GM18873 (cell line): Measurements from ENCODE around the gene KCTD11.
A peak's percentile ranks its signal among the peaks of the same experiment; 100 is the strongest.
"Not testable (repeated sequence)": the region's sequence is repeated elsewhere in the genome, so short reads cannot be mapped to it uniquely, and the experiment has no call there.

ENCODE experiments used
- ATAC-seq: cut with Tn5 transposase; IDR thresholded peaks from one replicate; pipeline ENCODE4 v1.9.1; 2021; ENCODE audit warnings: mild to moderate bottlenecking, moderate library complexity, moderate number of reproducible peaks; ENCODE audit not compliant: unreplicated experiment, low FRiP score

KCTD11 gene

DNA sequence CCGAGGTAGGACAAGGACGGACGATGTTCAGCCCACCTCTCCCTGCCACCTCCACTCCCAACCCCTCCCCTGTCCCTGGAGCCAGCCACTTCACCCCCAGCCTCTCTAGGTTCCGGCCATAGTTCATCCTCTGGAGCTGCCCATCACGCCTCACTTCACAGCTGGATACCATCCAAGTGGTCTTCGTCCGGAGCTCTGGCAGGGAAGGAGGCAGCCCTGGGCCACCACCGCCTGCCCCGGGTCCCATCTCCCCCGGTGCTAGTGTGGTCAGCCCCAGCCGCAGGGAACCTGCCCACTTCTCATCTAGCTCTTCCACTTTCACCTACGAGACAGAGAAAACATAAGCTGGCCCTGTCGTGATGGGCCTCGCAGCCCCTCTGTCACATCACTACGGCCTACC lies 30.5 kb upstream of the KCTD11 start:
- ATAC-seq, result no peak

DNA sequence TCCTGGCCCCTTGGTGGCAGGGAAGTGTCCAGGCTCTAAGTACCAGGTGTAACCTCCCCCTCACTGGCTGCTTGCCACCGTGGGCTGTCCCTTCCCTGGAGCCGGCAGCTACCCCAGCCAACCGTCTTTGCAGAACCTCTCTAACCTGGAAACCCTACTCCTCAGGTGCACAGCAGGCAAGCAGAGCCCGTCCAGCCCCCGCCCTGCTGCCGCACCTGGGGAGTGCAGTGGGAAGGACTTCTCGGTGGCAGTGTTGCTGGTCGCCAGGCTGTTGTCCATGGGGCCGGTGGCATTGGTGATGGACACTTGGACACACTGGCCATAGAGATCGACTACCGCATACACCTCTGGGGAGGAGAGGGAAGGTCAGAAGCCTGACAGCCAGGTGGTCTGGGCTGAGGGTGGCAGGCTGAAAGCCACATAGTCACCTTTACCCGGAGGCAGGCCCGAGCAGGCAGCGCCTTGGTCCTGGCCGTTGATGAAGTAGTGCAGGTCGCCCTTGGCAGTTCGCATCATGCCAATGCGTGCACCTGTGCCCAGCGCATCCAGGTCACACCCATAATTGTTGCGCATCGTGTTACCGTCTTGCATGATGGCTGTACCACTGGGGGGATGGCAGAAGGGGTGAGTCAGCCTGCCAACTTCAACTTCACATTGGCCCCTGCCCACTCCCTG lies 29.3 kb upstream of the KCTD11 start:
- ATAC-seq, result no peak

DNA sequence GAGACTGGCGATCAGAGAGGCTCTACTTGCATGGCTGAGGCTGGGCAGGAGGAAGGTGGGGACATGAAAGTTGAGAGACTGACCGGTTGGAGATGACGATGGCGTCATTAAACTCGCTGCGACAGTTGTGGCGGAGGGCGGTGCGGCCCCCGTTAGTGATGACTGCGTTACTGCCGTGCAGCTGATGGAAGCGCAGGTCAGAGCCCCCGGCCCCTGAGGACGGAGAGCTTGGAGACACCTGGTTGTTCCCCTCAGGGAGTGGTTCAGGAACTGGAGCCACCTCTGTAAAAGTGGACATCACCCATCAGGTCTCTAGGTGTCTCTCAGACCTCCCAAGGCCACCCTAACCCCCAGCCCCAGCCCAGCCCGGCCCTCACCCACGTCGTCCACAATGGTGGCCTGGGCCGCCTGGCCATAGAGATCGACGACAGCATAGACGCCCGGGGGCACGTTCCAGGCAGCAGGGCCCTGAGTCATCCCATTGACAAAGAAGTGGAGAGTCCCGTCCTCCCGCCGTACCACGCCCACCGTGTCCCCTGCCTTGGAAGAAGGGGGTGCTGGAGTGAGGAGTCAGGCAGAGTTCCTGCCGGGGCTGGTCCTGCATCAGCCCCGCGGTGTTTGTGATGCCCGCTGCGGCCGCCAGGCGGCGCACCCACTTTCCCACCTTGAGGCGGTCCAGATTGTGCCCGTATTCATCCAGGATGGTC lies 28.1 kb upstream of the KCTD11 start:
- no peak for ATAC-seq

DNA sequence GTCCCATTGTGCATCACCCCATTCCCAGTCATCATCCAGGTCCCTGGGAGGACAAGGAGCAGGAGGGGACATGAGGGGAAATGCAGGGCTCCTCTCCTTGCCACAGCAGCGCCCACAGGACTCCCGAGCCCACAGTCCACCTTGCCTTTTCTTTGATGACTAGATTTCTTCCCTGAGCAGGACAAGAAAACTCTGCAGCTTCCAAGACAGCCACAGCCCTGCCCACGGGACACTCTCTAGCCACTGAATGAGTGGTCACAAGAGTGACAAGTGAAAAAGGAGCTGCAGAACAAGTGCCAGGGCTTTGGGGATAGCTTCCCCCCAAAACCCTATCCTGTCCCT lies 27.6 kb upstream of the KCTD11 start:
- no peak for ATAC-seq

DNA sequence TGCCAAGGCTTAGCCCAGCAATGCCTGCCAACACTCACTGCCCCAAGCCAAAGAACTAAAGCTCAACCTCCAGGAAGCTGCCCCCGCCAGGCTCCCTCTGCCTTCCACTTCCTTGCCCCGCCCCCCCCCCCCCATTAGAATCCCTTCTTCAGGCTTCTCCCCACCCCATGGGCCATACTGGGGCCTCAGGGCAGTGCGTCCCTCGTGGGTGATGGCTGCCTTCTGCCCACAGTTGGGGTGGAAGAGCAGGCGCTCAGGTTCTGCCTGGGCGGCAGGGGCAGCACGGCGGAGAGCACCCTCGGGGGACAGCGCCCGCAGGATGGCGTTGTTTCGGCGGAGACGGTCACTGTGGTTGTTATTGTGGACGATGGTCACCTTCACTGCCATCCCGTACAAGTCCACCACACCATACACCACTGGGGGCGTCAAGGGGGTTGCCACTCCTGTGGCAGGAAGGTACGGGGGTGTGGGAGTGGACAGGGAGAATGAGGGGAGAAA lies 26.9 kb upstream of the KCTD11 start:
- no peak for ATAC-seq

DNA sequence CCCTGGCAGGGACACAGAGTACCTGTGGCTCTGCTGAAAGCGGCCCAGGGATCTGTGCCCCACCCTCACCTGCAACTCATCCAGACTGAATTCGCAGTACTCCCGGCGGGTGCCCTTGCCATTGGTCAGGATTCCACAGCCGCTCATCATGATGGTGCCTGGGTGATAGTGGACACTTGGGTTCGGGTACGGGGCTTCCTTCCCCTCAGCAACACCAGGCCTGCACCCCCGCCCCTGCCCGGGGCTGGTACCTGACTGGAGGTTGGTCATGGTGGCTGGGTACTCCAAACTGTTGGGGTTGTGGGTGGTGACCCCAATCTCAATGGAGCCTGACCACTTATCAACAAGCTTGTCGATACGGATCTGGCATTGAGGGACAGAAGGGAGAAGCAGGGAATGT lies 25.8 kb upstream of the KCTD11 start:
- no peak for ATAC-seq

DNA sequence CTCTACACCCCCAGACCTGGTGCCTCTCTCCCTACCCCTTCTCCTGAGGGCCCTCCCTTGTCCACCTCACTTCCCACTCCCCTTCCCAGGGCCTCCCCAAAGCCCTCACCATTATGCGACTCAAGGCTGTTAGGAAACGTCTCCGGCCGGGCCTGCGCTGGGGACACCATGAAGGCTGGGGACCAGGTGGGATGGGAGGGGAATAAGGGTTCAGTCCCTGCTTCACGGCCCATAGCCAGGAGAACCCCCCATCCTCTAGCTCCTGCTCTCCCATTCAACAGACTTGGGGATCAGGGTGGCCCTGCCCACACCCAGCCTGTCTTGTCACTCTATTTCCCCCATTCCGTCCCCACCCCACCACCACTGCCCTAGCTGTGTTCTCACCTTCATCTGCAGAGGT lies 24.9 kb upstream of the KCTD11 start:
- ATAC-seq, result no peak

DNA sequence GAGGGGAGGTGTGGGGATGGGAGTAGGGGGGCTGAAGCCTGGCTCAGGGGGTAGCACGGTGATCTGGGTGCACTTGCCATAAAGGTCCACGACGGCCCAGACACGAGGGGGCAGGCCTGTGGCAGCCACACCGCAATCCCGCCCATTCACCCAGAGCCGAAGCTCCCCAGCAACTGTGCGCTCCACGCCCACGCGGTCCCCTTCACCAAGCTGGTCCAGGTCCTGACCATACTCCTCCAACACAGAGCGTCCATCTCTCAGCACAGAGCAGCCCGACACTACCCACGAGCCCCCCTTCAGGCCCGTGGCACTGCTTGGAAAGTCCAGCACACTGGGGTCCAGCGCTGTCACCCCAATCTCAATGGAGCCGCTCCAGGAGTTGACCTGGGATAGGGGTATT lies 24.5 kb upstream of the KCTD11 start:
- ATAC-seq, result no peak

DNA sequence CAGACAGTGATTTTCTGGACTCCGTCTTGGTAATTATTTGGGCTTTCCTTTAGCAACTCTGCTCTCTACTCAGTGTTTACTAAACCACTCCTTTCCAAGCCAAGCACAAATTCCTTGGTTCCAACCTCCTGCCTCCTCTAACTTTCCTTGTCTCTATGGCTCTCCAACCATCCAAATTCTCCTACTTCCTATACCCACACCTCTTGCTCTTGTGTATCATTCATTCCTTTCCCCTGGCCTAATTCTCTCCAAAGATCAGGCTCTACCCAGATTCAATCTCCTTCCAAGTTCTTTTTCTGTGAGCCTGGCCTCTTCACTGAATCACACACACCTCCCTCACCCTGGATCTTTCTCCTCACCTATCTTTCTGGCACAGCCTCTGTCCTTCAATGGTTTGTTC lies 24.0 kb upstream of the KCTD11 start:
- no peak for ATAC-seq

DNA sequence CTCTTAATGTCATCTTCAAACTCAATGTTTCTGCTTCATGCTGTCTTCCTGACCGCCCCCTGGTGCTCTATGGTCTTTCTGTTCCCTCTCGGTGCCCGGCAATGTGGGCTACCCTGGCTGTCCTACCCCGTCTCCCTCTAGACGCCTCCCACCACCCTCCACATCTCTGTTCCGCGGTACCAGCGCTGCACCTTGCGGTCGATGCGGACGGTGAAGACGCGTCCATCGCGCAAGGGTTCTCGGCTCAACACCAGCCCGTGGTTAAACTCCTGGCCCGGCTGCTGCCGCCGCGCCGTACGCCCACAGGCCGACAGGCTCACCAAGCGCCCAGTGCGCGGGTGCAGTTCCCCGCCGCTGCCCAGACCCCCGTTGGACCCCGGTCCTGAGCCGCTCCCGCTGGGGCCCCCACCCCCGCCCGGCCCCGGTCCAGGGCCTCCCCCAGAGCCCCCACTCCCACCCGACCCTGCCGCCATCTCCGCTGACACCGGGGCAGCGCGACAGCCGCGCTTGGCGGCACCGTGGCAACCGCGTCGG lies 23.1 kb upstream of the KCTD11 start, which contains the start of gene NEURL4:
NEURL4 (minus strand) TSS at position 496 of the 534 bp plus-strand sequence; CDS start at position 473, 23 bp downstream.
- no peak for ATAC-seq

DNA sequence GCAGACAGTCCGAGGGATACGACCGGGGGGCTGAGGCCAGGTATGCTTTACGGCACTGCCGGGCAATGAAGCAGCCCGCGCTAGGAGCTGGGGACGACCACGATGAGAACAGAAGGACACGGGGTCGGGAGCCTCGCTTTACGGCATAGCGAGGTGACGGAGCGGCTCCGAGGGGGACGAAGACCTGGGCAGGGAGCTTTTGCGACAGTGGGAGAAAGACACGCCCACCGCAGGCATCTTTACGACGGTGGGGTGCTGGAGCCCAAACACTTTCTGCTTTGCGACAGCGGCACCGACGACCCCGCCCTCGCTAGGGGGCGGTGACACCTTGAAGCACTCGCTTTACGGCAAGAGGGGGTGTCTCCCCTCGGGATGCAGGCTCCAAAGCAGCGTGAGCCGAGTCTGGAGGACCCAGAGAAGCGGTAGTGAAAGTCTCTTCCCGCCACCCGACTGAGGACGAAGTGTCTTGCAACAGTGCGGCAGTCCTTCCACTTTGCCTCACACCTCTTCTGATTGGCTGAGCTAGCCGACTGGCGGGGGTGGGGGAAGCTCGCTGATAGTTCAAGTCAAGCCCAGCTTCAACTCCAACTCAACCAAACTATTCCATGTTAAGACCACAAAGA lies 22.5 kb upstream of the KCTD11 start:
- peak; percentile 48 for ATAC-seq

DNA sequence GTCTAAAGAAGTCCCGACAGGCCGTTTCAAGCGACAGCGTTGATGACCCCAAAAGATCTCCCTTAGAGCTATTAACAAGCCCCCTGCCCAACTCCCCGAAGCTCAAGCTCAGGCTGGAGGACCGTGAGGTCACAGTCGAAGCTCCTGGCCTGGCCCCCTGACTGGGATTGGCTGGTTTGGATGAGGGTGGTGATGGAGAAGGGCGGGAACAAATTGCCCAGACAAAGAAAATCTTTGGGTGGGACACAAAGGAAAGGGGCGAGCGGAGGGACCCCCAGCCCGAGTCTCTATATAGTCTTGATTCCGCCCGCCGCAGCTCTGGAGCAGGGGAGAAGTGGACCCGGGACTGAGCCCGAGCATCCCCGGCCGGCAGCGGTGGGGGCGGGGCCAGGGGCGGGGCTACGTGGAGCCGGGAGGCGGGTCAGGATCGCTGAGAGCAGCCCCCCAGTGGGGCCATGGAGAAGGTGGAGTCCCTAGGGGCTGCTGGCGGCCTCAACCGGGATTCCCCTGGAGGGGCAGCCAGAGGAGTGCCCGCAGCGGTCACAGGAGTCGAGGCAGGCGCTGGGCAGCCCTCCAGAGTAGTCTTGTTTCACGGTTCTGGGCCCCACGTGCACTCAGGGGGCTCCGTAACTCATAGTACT lies 21.8 kb upstream of the KCTD11 start:
- peak; percentile 30 for ATAC-seq

DNA sequence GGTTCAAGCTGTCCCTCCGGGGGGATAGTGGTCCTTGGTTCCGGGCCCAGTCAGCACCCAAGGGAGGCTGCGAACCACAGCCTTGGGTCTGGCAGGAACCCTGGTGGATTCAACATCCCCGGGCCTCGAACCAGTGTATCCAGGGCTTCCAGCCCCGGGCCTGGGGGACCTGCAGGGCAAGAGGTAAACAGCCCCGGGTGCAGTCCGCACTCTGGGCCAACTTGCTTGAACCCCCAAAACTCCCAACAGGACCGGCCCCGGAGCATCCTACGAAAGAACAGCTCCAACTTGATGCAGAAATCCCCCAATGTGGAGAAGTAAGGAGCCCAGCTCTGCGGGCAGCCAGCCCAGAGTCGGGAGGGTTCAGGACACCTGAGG lies 21.3 kb upstream of the KCTD11 start:
- ATAC-seq, result peak; percentile 0

DNA sequence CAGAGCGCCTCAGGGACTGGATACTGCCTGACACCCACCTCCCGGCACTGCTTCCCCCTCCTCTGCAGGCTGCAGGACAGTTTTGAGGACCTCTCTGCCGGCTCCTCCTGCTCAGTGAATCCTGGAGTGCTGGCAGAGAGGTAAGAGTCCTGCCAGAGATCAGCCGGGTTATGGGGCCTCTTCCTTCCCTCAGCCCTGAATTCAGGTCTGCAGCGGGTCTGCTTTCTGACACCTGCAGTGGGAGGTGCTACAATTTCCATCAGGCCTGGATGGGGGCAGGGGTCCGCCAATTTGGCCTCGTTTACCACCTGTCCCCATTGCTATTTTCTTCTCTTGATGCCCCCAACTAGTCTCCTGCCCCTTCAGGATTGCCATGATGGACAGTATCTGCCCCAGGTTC lies 19.9 kb upstream of the KCTD11 start:
- no peak for ATAC-seq

DNA sequence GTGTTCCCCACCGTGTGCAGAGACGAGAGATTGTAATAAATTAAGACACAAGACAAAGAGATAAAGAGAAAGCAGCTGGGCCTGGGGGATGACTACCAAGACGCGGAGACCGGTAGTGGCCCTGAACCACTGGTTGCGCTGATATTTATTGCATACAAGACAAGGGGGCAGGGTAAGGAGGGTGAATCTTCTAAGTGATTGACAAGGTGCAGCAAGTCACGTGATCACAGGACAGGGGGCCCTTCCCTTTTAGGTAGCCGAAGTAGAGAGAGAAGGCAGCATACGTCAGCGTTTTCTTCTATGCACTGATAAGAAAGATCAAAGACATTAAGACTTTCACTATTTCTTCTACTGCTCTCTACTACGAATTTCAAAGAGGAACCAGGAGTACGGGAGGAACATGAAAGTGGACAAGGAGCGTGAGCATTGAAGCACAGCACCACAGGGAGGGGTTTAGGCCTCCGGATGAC lies 19.3 kb upstream of the KCTD11 start:
- ATAC-seq, result not testable (repeated sequence)

DNA sequence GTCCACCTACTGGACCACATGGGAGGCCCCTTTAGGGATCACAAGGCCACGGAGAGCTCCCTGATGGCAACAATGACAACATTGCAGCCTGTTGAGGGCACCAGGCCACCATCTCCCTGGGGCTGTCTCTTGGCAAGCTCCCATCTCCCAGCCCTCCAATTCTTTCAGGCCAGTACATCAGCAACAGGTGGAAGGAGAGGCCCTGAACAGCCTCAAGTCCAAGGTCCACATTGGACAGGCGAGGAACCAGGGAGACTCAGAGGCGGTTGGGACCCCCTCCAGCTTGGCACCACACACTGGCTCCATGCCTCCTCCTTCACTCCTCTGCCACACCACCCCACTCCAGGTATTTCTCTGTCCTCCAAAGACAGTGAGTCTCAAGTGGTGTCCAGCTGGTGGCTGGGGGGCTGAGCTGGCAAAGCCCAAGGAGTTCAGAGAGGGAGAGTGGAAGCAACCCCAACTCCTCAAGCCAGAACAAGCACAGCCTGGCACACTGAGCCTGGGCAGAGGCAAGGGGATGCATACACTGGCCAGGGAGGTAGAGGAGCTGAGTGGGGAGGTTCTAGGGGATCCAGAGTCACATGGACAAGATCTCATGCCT lies 16.9 kb upstream of the KCTD11 start:
- ATAC-seq, result no peak

DNA sequence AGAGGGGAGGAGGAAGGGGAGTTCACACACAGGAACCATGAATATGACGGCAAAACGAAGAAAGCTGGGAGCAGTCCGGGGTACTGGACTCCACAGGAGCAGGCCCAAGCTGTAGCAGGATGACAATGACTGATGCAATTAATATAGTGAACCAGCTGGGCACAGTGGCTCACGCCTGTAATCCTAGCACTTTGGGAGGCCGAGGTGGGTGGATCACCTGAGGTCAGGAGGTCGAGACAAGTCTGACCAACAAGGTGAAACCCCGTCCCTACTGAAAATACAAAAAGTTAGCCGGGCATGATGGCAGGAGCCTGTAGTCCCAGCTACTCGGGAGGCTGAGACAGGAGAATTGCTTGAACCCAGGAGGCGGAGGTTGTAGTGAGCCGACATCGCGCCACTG lies 16.2 kb upstream of the KCTD11 start:
- ATAC-seq, result not testable (repeated sequence)

DNA sequence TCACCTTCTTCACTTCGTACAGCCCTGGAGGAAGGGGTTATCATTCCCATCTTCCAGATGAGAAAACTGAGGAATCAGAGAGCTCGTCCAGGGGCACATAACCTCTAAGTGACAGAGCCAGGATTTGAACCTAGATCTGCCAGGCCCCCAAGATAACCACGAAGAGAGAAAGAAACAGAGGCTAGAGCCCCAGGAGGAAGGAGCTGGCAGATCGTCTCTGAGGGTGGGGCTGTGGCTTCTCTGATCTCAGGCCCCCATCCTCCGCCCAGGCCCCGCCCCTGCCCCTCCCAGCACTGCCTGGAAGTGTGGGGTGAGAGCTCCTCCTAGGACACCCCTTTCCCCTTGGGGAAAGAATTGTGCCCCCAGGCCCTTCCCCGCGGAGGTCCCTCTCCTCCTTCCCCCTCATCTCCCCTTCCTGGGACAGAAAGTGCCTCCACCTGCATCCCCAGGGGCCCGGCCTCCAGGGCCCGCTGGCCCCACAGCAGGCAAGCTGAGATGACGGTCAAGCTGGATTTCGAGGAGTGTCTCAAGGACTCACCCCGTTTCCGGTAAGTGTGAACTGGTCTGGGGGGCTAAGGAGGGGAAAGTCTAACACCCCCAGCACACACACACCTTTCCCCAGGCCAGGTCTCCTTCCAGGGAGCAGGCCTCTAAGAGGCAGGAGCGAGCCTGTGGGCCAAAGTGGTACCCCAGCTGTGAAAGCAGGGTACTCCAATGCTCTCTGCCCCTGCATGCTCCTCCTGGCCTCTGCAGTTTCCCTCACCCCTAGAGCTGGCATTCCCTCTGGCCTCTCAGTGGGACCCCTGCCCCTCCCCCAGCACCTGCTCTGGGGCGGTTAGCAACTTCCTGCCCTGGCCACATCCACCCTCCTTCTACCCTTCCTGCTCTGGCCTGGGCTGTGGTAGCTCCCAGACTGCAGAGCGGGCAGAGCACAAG lies 15.5 kb upstream of the KCTD11 start, which contains the start of gene ACAP1:
ACAP1 (plus strand) TSS at position 290 of the 936 bp plus-strand sequence; CDS start at position 496, 206 bp downstream.
- no peak for ATAC-seq

DNA sequence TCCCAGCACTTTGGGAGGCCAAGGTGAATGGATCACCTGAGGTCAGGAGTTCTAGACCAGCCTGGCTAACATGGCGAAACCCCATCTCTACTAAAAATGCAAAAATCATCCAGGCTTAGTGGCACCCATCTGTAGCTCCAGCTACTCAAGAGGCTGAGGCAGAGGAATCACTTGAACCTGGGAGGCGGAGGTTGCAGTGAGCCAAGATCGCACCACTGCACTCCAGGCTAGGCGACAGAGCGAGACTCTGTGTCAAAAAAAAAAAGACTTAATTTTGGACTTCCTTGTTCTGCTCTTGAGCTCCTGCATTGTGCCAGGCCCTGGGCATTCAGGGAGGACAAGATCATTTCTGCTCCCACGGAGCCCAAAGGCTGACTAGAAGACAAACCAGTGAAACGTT lies 14.4 kb upstream of the KCTD11 start:
- not testable (repeated sequence) for ATAC-seq
